ENCODE data around the gene NMUR2.

NMUR2 gene

GRCh38 chr5:152422081-152422480 lies 17.0 kb upstream of the NMUR2 start:
- no peak overlapping the region for H3K27ac ChIP-seq
- no peak for TF ChIP-seq ZFX (IDR thresholded peaks at IDR 0.05)
- TF ChIP-seq CTCF (conservative IDR thresholded peaks at IDR 0.05): no peak

- H3K27ac ChIP-seq: no peak overlapping the region
- no peak for TF ChIP-seq CTCF (conservative IDR thresholded peaks at IDR 0.05)
- no peak for TF ChIP-seq ZFX (IDR thresholded peaks at IDR 0.05)
Measured at GRCh38 chr5:152412129-152412528, 7.0 kb upstream of the NMUR2 start.

- TF ChIP-seq ZFX (IDR thresholded peaks at IDR 0.05) (no peak), CTCF (conservative IDR thresholded peaks at IDR 0.05) (no peak)
- no peak overlapping the region for H3K27ac ChIP-seq
Measured at GRCh38 chr5:152406082-152406481, 1.0 kb upstream of the NMUR2 start.

- H3K27ac ChIP-seq: no peak overlapping the region
- TF ChIP-seq ZFX (IDR thresholded peaks at IDR 0.05) (no peak), CTCF (conservative IDR thresholded peaks at IDR 0.05) (no peak)
Measured at GRCh38 chr5:152404494-152404893, 585 bp downstream of the NMUR2 start.

- no peak overlapping the region for H3K27ac ChIP-seq
- no peak for TF ChIP-seq CTCF (conservative IDR thresholded peaks at IDR 0.05)
- no peak for TF ChIP-seq ZFX (IDR thresholded peaks at IDR 0.05)
Measured at GRCh38 chr5:152403046-152403445, 2.0 kb downstream of the NMUR2 start.

GRCh38 chr5:152400846-152401245 lies 4.2 kb downstream of the NMUR2 start:
- no peak overlapping the region for H3K27ac ChIP-seq
- TF ChIP-seq ZFX (IDR thresholded peaks at IDR 0.05): no peak
- TF ChIP-seq CTCF (conservative IDR thresholded peaks at IDR 0.05): no peak

- TF ChIP-seq ZFX (IDR thresholded peaks at IDR 0.05) (no peak), CTCF (conservative IDR thresholded peaks at IDR 0.05) (no peak)
- no peak overlapping the region for H3K27ac ChIP-seq
Measured at GRCh38 chr5:152397581-152397980, 7.5 kb downstream of the NMUR2 start.

Data from C4-2B (cell line).